HEK293T (cell line): Measurements from ENCODE around the gene PCDHA5.
"Not testable (repeated sequence)": the region's sequence is repeated elsewhere in the genome, so short reads cannot be mapped to it uniquely, and the experiment has no call there.

Experiments used
- CTCF ChIA-PET: fragments of 350-600 bp; formaldehyde crosslinking; extraction: SDS; loops from one replicate; lab custom pipeline; 2021; ENCODE audit warnings: antibody characterized with exemption, inconsistent platforms; lab: Yijun Ruan, JAX
- POLR2A ChIA-PET: fragments of 350-600 bp; formaldehyde crosslinking; extraction: SDS; loops from one replicate; lab custom pipeline; 2020; ENCODE audit warnings: antibody characterized with exemption, inconsistent platforms; lab: Yijun Ruan, JAX
- DNase-seq: peaks from one replicate; pipeline ENCODE4 v3.0.0; 2012; ENCODE audit warnings: mixed read lengths; ENCODE audit errors: extremely low spot score
- ARNT ChIP-seq: fragments of 450-650 bp; IDR thresholded peaks from 2 replicates; pipeline ENCODE4 v1.6.1; 2017; ENCODE audit warnings: mild to moderate bottlenecking
- BHLHE40 ChIP-seq: fragments of 450-650 bp; IDR thresholded peaks from 2 replicates; pipeline ENCODE4 v1.6.1; 2016; ENCODE audit warnings: mild to moderate bottlenecking, moderate library complexity, borderline replicate concordance
- CTBP1 ChIP-seq: fragments of 450-650 bp; IDR thresholded peaks from 2 replicates; pipeline ENCODE4 v1.6.1; 2016; ENCODE audit warnings: borderline replicate concordance
- ELF4 ChIP-seq: fragments of 450-650 bp; IDR thresholded peaks from 2 replicates; pipeline ENCODE4 v1.6.1; 2017; ENCODE audit warnings: antibody characterized with exemption
- FOXA1 ChIP-seq: fragments of 450-650 bp; IDR thresholded peaks from 2 replicates; pipeline ENCODE4 v1.6.1; 2016; ENCODE audit warnings: mild to moderate bottlenecking
- FOXK2 ChIP-seq: fragments of 450-650 bp; IDR thresholded peaks from 2 replicates; pipeline ENCODE4 v1.6.1; 2016; ENCODE audit warnings: mild to moderate bottlenecking
- FOXM1 ChIP-seq: fragments of 450-650 bp; IDR thresholded peaks from 2 replicates; pipeline ENCODE4 v1.6.1; 2017; ENCODE audit warnings: mild to moderate bottlenecking, borderline replicate concordance
- HDGF ChIP-seq: fragments of 450-650 bp; IDR thresholded peaks from 2 replicates; pipeline ENCODE4 v1.6.1; 2017; ENCODE audit warnings: antibody characterized with exemption, borderline replicate concordance
- L3MBTL2 ChIP-seq: fragments of 450-650 bp; conservative IDR thresholded peaks from 2 replicates; pipeline ENCODE4 v1.6.1; 2016; ENCODE audit warnings: mild to moderate bottlenecking
- LEF1 ChIP-seq: fragments of 450-650 bp; IDR thresholded peaks from 2 replicates; pipeline ENCODE4 v1.6.1; 2017; ENCODE audit warnings: mild to moderate bottlenecking, borderline replicate concordance
- NFRKB ChIP-seq: fragments of 450-650 bp; IDR thresholded peaks from 2 replicates; pipeline ENCODE4 v1.6.1; 2016; ENCODE audit warnings: mild to moderate bottlenecking, moderate library complexity
- PKNOX1 ChIP-seq: fragments of 450-650 bp; IDR thresholded peaks from 2 replicates; pipeline ENCODE4 v1.6.1; 2016
- SP1 ChIP-seq: fragments of 450-650 bp; IDR thresholded peaks from 2 replicates; pipeline ENCODE4 v1.6.1; 2017
- SUZ12 ChIP-seq: fragments of 450-650 bp; IDR thresholded peaks from 2 replicates; pipeline ENCODE4 v1.6.1; 2016; ENCODE audit warnings: mild to moderate bottlenecking
- TARDBP ChIP-seq: fragments of 450-650 bp; IDR thresholded peaks from 2 replicates; pipeline ENCODE4 v1.6.1; 2016
- ZNF384 ChIP-seq: fragments of 450-650 bp; IDR thresholded peaks from 2 replicates; pipeline ENCODE4 v1.6.1; 2016

Gene PCDHA5

GRCh38 chr5:140840978-140841962 lies 19.9 kb downstream of the PCDHA5 start, which contains the start of gene PCDHA8:
Gene PCDHA8 (plus strand): TSS chr5:140841187. CDS start chr5:140841322, 135 bp downstream.
- ChIA-PET CTCF (interaction anchor here (0.5 to 1.5 kb wide), 14 partner anchors 10 to 245 kb away, joined by 3 to 6 read pairs (median 3); partner anchors contain the start of genes PCDHA1, PCDHA10, PCDHA11 and PCDHA5), POLR2A (interaction anchor here (0.8 kb wide), 1 partner anchor 199 kb away, joined by 3 read pairs; no protein-coding TSS in a partner anchor)
- peak; percentile 43 for DNase-seq
- TF ChIP-seq FOXA1 (no peak), CTBP1 (no peak), TARDBP (no peak), PKNOX1 (no peak), NFRKB (no peak), SP1 (no peak)

GRCh38 chr5:140842798-140843733 lies 21.7 kb downstream of the PCDHA5 start:
- ChIA-PET CTCF (no interaction called here), POLR2A (no interaction called here)
- no peak for TF ChIP-seq SUZ12
- no peak for TF ChIP-seq L3MBTL2
- TF ChIP-seq SP1, result no peak
- TF ChIP-seq TARDBP, result no peak
- no peak for TF ChIP-seq ZNF384
- no peak for TF ChIP-seq BHLHE40
- TF ChIP-seq HDGF, result no peak
- TF ChIP-seq ELF4, result no peak
- no peak for TF ChIP-seq FOXK2
- TF ChIP-seq NFRKB, result no peak
- no peak for TF ChIP-seq FOXM1
- TF ChIP-seq CTBP1, result no peak
- TF ChIP-seq LEF1, result no peak
- no peak for TF ChIP-seq FOXA1
- no peak for TF ChIP-seq PKNOX1
- no peak for TF ChIP-seq ARNT
- DNase-seq, result no peak

- POLR2A ChIA-PET, CTCF ChIA-PET, DNase-seq: not testable (repeated sequence)
Measured at GRCh38 chr5:140848139-140849102, 27.0 kb downstream of the PCDHA5 start, which contains the start of gene PCDHA9. Gene PCDHA9 (plus strand): TSS chr5:140848382. CDS start chr5:140848496, 114 bp downstream.

DNA sequence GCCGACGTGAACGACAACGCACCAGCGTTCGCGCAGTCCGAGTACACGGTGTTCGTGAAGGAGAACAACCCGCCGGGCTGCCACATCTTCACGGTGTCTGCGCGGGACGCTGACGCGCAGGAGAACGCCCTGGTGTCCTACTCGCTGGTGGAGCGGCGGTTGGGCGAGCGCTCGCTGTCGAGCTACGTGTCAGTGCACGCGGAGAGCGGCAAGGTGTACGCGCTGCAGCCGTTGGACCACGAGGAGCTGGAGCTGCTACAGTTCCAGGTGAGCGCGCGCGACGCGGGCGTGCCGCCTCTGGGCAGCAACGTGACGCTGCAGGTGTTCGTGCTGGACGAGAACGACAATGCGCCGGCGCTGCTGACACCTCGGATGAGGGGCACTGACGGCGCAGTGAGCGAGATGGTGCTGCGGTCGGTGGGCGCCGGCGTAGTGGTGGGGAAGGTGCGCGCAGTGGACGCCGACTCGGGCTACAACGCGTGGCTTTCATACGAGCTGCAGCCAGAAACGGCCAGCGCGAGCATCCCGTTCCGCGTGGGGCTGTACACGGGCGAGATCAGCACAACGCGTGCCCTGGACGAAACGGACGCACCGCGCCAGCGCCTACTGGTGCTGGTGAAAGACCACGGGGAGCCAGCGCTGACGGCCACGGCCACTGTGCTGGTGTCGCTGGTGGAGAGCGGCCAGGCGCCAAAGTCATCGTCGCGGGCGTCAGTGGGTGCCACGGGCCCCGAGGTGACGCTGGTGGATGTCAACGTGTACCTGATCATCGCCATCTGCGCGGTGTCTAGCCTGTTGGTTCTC lies 28.6 kb downstream of the PCDHA5 start:
- POLR2A ChIA-PET, DNase-seq: not testable (repeated sequence)
- CTCF ChIA-PET, result interaction anchor here (0.6 kb wide), 1 partner anchor 188 kb away, joined by 3 read pairs; no protein-coding TSS in a partner anchor

DNA sequence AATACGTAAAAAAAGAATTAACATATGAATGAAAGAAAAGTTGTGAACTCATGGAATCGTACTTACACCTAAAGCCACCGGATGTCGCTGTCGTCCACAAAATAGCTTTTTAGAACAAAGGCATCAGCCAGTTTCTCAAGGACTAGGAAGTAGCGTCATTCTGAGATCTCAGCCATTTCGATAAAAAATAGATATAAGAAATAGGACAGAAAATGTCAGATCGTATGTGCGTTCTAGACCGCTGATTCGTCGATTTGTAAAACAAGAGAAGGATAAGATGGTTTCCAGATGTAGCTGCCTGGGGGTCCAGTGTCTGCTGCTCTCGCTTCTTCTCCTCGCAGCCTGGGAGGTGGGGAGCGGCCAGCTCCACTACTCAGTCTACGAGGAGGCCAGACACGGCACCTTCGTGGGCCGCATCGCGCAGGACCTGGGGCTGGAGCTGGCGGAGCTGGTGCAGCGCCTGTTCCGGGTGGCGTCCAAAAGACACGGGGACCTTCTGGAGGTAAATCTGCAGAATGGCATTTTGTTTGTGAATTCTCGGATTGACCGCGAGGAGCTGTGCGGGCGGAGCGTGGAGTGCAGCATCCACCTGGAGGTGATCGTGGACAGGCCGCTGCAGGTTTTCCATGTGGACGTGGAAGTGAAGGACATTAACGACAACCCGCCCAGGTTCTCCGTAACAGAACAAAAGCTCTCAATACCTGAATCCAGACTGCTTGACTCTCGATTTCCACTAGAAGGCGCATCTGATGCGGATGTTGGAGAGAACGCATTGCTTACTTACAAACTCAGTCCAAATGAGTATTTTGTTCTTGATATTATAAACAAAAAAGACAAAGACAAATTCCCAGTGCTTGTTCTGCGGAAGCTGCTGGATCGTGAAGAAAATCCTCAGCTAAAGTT lies 34.6 kb downstream of the PCDHA5 start, which contains the start of gene PCDHA10:
TSS of gene PCDHA10 (plus strand) at position 126 of the 903 bp plus-strand sequence. CDS start at position 278, 152 bp downstream.
- ChIA-PET CTCF (interaction anchor here (0.7 to 2.2 kb wide), 7 partner anchors 9 to 185 kb away, joined by 3 to 26 read pairs (median 4); partner anchors contain the start of gene PCDHA11), POLR2A (interaction anchor here (1.8 kb wide), 1 partner anchor 185 kb away, joined by 9 read pairs; no protein-coding TSS in a partner anchor)
- peak; percentile 14 for DNase-seq
- TF ChIP-seq L3MBTL2, result no peak
- TF ChIP-seq CTBP1, result no peak
- no peak for TF ChIP-seq FOXK2
